Mesendoderm (in vitro differentiated cells): ENCODE measurements around the gene ENDOG.

Experiments
- DNase-seq: peaks from one replicate; pipeline ENCODE4 v3.0.0; 2013
- H2AK5ac ChIP-seq: 2 replicates; pipeline ENCODE4 v1.6.1; 2013; ENCODE audit warnings: low read length, inconsistent platforms
- H2BK120ac ChIP-seq: 2 replicates; pipeline ENCODE4 v1.6.1; 2013; ENCODE audit warnings: low read depth, mild to moderate bottlenecking, low read length, moderate library complexity, mixed read lengths
- H2BK15ac ChIP-seq: replicated peaks from 2 replicates; pipeline ENCODE4 v1.6.1; 2013; ENCODE audit warnings: low read depth, mild to moderate bottlenecking, moderate library complexity
- H2BK5ac ChIP-seq: 2 replicates; pipeline ENCODE4 v1.6.1; 2013; ENCODE audit warnings: low read length, inconsistent platforms
- H3K18ac ChIP-seq: 2 replicates; pipeline ENCODE4 v1.6.1; 2013; ENCODE audit warnings: mild to moderate bottlenecking, low read length, mixed read lengths
- H3K23ac ChIP-seq: one replicate; pipeline ENCODE4 v1.6.1; 2013; ENCODE audit warnings: low read length
- H3K27ac ChIP-seq: 2 replicates; pipeline ENCODE4 v1.5.1; 2013; ENCODE audit warnings: low read depth, mild to moderate bottlenecking, inconsistent platforms, low read length, moderate library complexity
- H3K27me3 ChIP-seq: 2 replicates; pipeline ENCODE4 v1.6.1; 2013; ENCODE audit warnings: low read length, control low read depth, mild to moderate bottlenecking, inconsistent platforms; ENCODE audit not compliant: insufficient read depth, poor library complexity
- H3K36me3 ChIP-seq: 2 replicates; pipeline ENCODE4 v1.6.1; 2013; ENCODE audit warnings: low read length, inconsistent platforms; ENCODE audit not compliant: control insufficient read depth, insufficient read depth
- H3K4ac ChIP-seq: one replicate; pipeline ENCODE4 v1.6.1; 2013; ENCODE audit warnings: low read depth, mild to moderate bottlenecking, low read length, moderate library complexity
- H3K4me1 ChIP-seq: 2 replicates; pipeline ENCODE4 v1.6.1; 2013; ENCODE audit warnings: low read depth, low read length, inconsistent platforms; ENCODE audit not compliant: control insufficient read depth
- H3K4me2 ChIP-seq: 2 replicates; pipeline ENCODE4 v1.6.1; 2013; ENCODE audit warnings: low read length
- H3K4me3 ChIP-seq: 2 replicates; pipeline ENCODE4 v1.5.1; 2013; ENCODE audit warnings: mild to moderate bottlenecking, low read length
- H3K56ac ChIP-seq: one replicate; pipeline ENCODE4 v1.6.1; 2013; ENCODE audit warnings: low read length
- H3K79me1 ChIP-seq: 2 replicates; pipeline ENCODE4 v1.6.1; 2013; ENCODE audit warnings: low read length, inconsistent platforms
- H3K79me2 ChIP-seq: 2 replicates; pipeline ENCODE4 v1.6.1; 2013; ENCODE audit warnings: mild to moderate bottlenecking, low read length; ENCODE audit not compliant: control insufficient read depth, insufficient read depth
- H3K9ac ChIP-seq: 2 replicates; pipeline ENCODE4 v1.6.1; 2013; ENCODE audit warnings: low read length, inconsistent platforms
- H4K5ac ChIP-seq: one replicate; pipeline ENCODE4 v1.6.1; 2013; ENCODE audit warnings: low read length
- H4K8ac ChIP-seq: one replicate; pipeline ENCODE4 v1.6.1; 2013; ENCODE audit warnings: low read depth, mild to moderate bottlenecking, control low read depth, low read length, moderate library complexity
- WGBS: extraction: QIAGEN DNeasy Blood & Tissue Kit; methylation state at CpG from one replicate; pipeline ENCODE4 v1.1.7; 2013; ENCODE audit warnings: low lambda C conversion rate, missing lambda C conversion rate; ENCODE audit not compliant: insufficient coverage; ENCODE audit errors: extremely low coverage; 5-methylcytosine and 5-hydroxymethylcytosine counted together

Gene ENDOG

GRCh38 chr9:128807827-128808226, 10.5 kb upstream of the ENDOG start:
- Histone ChIP-seq H3K79me1 (no peaks in the 10 kb centered on the region), H3K27me3 (no peaks in the 10 kb centered on the region), H2BK15ac (no peak overlapping the region), H2BK5ac (no peak overlapping the region), H3K4me2 (no peak overlapping the region), H3K4me3 (no peak overlapping the region), H2BK120ac (no peak overlapping the region), H4K8ac (no peak overlapping the region), H3K9ac (no peak overlapping the region), H3K56ac (no peak overlapping the region), H3K4me1 (no peaks in the 10 kb centered on the region), H3K27ac (no peak overlapping the region), H3K4ac (no peak overlapping the region), H3K18ac (no peak overlapping the region), H3K79me2 (no peaks in the 10 kb centered on the region), H3K23ac (no peak overlapping the region), H3K36me3 (peaks cover 6% of the 10 kb centered on the region), H2AK5ac (no peak overlapping the region), H4K5ac (no peak overlapping the region)
- WGBS, result no CpG with 5 or more reads among the region's 14 CpGs
- no peak for DNase-seq

- H3K27me3 ChIP-seq, result no peaks in the 10 kb centered on the region
- no peak overlapping the region for H3K4me3 ChIP-seq
- no peaks in the 10 kb centered on the region for H3K4me1 ChIP-seq
- no peak overlapping the region for H3K27ac ChIP-seq
- no peak overlapping the region for H3K4ac ChIP-seq
- no peaks in the 10 kb centered on the region for H3K79me1 ChIP-seq
- no peak for DNase-seq
- no peak overlapping the region for H2BK5ac ChIP-seq
- no peak overlapping the region for H4K8ac ChIP-seq
- no CpG with 5 or more reads among the region's 3 CpGs for WGBS
- no peak overlapping the region for H2AK5ac ChIP-seq
- H3K36me3 ChIP-seq, result peaks cover 6% of the 10 kb centered on the region
- no peaks in the 10 kb centered on the region for H3K79me2 ChIP-seq
- no peak overlapping the region for H3K4me2 ChIP-seq
- H2BK15ac ChIP-seq, result no peak overlapping the region
- no peak overlapping the region for H2BK120ac ChIP-seq
- H3K18ac ChIP-seq, result no peak overlapping the region
- no peak overlapping the region for H4K5ac ChIP-seq
- H3K56ac ChIP-seq, result no peak overlapping the region
- H3K23ac ChIP-seq, result no peak overlapping the region
- no peak overlapping the region for H3K9ac ChIP-seq
Observed at GRCh38 chr9:128808543-128808942, 9.8 kb upstream of the ENDOG start.

GRCh38 chr9:128809036-128809599, 9.2 kb upstream of the ENDOG start:
- no peak for DNase-seq
- Histone ChIP-seq H3K4me2 (no peak overlapping the region), H3K56ac (no peak overlapping the region), H3K36me3 (peaks cover 6% of the 10 kb centered on the region), H3K4me1 (no peaks in the 10 kb centered on the region), H3K4ac (no peak overlapping the region), H3K9ac (no peak overlapping the region), H4K5ac (no peak overlapping the region), H3K4me3 (no peak overlapping the region), H3K79me1 (no peaks in the 10 kb centered on the region), H2BK15ac (no peak overlapping the region), H2BK5ac (no peak overlapping the region), H4K8ac (no peak overlapping the region), H2BK120ac (no peak overlapping the region), H3K27ac (no peak overlapping the region), H3K79me2 (no peaks in the 10 kb centered on the region), H2AK5ac (no peak overlapping the region), H3K23ac (no peak overlapping the region), H3K18ac (no peak overlapping the region), H3K27me3 (no peaks in the 10 kb centered on the region)
- no CpG with 5 or more reads among the region's 12 CpGs for WGBS

DNA sequence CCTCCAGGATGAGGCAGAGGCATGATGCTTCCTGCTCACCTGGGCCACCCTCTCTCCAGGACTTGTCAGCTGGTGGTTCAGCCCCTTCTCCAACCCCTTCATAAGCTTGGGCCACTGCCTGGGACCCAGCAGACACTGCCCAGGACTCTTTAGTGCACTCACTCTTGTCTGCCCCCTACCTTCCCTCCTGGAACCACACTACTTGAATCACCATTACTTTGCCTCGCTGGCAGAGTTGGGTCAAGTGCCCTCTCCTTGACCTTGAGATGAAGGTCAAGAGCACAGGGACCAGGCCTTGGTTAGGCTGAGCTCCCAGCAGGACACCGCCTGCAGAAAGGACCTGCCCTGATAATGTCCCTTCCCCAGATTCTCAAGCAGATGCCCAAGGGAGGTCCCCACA, 8.5 kb upstream of the ENDOG start:
- Histone ChIP-seq H4K8ac (no peak overlapping the region), H3K23ac (no peak overlapping the region), H2AK5ac (no peak overlapping the region), H3K4me1 (no peaks in the 10 kb centered on the region), H3K79me1 (no peaks in the 10 kb centered on the region), H3K27ac (no peak overlapping the region), H3K4ac (no peak overlapping the region), H2BK5ac (no peak overlapping the region), H2BK15ac (no peak overlapping the region), H3K79me2 (no peaks in the 10 kb centered on the region), H2BK120ac (no peak overlapping the region), H3K4me2 (no peak overlapping the region), H3K4me3 (no peak overlapping the region), H3K18ac (no peak overlapping the region), H3K9ac (no peak overlapping the region), H4K5ac (no peak overlapping the region), H3K56ac (no peak overlapping the region), H3K36me3 (peaks cover 6% of the 10 kb centered on the region), H3K27me3 (no peaks in the 10 kb centered on the region)
- no peak for DNase-seq
- WGBS, result no CpG with 5 or more reads among the region's 2 CpGs

- Histone ChIP-seq H3K4me2 (no peak overlapping the region), H3K18ac (no peak overlapping the region), H3K4ac (no peak overlapping the region), H2BK120ac (no peak overlapping the region), H3K23ac (no peak overlapping the region), H3K9ac (no peak overlapping the region), H3K79me1 (no peaks in the 10 kb centered on the region), H3K79me2 (no peaks in the 10 kb centered on the region), H3K4me3 (no peak overlapping the region), H2BK15ac (no peak overlapping the region), H3K27me3 (no peaks in the 10 kb centered on the region), H2AK5ac (no peak overlapping the region), H2BK5ac (no peak overlapping the region), H3K4me1 (no peaks in the 10 kb centered on the region), H3K36me3 (peaks cover 2% of the 10 kb centered on the region), H4K5ac (no peak overlapping the region), H4K8ac (no peak overlapping the region), H3K56ac (no peak overlapping the region), H3K27ac (no peak overlapping the region)
- no peak for DNase-seq
- no CpG with 5 or more reads among the region's 5 CpGs for WGBS
Observed at GRCh38 chr9:128810873-128811272, 7.4 kb upstream of the ENDOG start.
